ENCODE results near the gene COG1.

DNA sequence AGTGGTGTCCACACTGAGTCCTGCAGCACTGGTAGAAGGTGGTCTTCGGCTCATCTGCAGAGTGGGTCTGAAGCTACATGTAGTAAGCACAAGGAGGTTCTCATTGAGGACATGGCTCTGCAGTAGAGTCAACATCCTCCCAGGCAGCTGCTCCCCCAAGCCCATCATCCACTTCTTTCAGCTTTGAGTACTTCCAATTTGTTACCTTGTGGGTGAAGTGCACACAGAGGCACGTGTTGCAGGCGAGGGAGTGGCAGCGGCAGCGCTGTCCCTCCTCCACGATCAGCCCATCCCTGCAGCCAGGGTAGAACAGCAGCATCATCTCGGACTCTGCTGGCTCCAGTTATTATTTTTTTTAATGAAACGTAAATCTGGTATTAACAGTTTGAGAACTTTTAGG, 29.8 kb upstream of the COG1 start:
- TF ChIP-seq POLR2AphosphoS5 (IDR thresholded peaks at IDR 0.05) = no peak
- TF ChIP-seq, protein P1, sequence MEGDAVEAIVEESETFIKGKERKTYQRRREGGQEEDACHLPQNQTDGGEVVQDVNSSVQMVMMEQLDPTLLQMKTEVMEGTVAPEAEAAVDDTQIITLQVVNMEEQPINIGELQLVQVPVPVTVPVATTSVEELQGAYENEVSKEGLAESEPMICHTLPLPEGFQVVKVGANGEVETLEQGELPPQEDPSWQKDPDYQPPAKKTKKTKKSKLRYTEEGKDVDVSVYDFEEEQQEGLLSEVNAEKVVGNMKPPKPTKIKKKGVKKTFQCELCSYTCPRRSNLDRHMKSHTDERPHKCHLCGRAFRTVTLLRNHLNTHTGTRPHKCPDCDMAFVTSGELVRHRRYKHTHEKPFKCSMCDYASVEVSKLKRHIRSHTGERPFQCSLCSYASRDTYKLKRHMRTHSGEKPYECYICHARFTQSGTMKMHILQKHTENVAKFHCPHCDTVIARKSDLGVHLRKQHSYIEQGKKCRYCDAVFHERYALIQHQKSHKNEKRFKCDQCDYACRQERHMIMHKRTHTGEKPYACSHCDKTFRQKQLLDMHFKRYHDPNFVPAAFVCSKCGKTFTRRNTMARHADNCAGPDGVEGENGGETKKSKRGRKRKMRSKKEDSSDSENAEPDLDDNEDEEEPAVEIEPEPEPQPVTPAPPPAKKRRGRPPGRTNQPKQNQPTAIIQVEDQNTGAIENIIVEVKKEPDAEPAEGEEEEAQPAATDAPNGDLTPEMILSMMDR (IDR thresholded peaks at IDR 0.05) = no peak
